ENCODE measurements around the gene UST. TPM values are rescaled to one million over a fixed set of nuclear protein-coding genes. Genes with fewer than 3 reads are reported as not detected.

The UST gene
- total and polyA plus RNA-seq, 2 donors (not counting 1 experiment from before 2014, with no cell fraction given): 7.3 to 16.9 TPM

- ChIA-PET CTCF (no interaction called here), POLR2A (no interaction called here)
- Histone ChIP-seq H3K79me2 (ENCODE audit: control insufficient read depth, insufficient read depth, low read length) (no peaks in the 10 kb centered on the region), H3K9ac (ENCODE audit: low read length) (no peak overlapping the region), H3K27ac (ENCODE audit: low read length in 2 of 2) (no peak overlapping the region), H2AFZ (ENCODE audit: insufficient read depth, low read depth, low read length, poor library complexity, severe bottlenecking) (no peak overlapping the region), H3K9me3 (ENCODE audit: control extremely low read depth in 1 of 3, control insufficient read depth in 2 of 3, insufficient read depth in 1 of 3, low read length in 2 of 3) (peaks cover 0 to 3% (median 0%) of the 10 kb centered on the region in 3 donors), H4K20me1 (ENCODE audit: control insufficient read depth, insufficient read depth, low read length, poor library complexity, severe bottlenecking) (peaks cover 12% of the 10 kb centered on the region), H3K27me3 (replicated peaks in 1 of 4; ENCODE audit: control extremely low read depth in 1 of 4, control insufficient read depth in 3 of 4, insufficient read depth in 4 of 4, low read length in 3 of 4) (no peaks in the 10 kb centered on the region), H3K4me3 (ENCODE audit: control extremely low read depth in 1 of 5, extremely low read depth in 1 of 5, insufficient read depth in 1 of 5, low read depth in 2 of 5, low read length in 4 of 5) (no peak overlapping the region), H3K4me2 (replicated peaks; ENCODE audit: low read depth, low read length, poor library complexity, severe bottlenecking) (no peak overlapping the region), H3K36me3 (replicated peaks in 1 of 2; ENCODE audit: control extremely low read depth in 1 of 2, control insufficient read depth in 1 of 2, extremely low read depth in 1 of 2, insufficient read depth in 2 of 2, low read length in 1 of 2) (peaks cover 0 to 20% of the 10 kb centered on the region in 2 experiments), H3K4me1 (ENCODE audit: control insufficient read depth in 2 of 2, insufficient read depth in 2 of 2, low read length in 2 of 2) (peaks cover 6 to 13% of the 10 kb centered on the region in 2 donors)
- Mint-ChIP-seq H3K9me3 (ENCODE audit: insufficient read depth) (no peaks in the 10 kb centered on the region), H3K27me3 (no peaks in the 10 kb centered on the region), H3K27ac (no peak overlapping the region), H3K4me1 (peaks cover 13% of the 10 kb centered on the region), H3K4me3 (no peak overlapping the region)
- no peak for ATAC-seq (ENCODE audit: low read depth)
- 89% methylated on average over 7 of the region's 7 CpGs for WGBS (ENCODE audit: insufficient coverage)
- intact Hi-C loops (cut with micrococcal nuclease): no loop called here
- no peak for DNase-seq
- TF ChIP-seq CTCF (IDR thresholded peaks at IDR 0.05): no peak
- TF ChIP-seq EZH2 (IDR thresholded peaks at IDR 0.05; ENCODE audit: borderline replicate concordance, insufficient read depth, low read depth, low read length, poor library complexity, severe bottlenecking): no peak
Measured at GRCh38 chr6:148967541-148967956, 220.7 kb downstream of the UST start.

DNA sequence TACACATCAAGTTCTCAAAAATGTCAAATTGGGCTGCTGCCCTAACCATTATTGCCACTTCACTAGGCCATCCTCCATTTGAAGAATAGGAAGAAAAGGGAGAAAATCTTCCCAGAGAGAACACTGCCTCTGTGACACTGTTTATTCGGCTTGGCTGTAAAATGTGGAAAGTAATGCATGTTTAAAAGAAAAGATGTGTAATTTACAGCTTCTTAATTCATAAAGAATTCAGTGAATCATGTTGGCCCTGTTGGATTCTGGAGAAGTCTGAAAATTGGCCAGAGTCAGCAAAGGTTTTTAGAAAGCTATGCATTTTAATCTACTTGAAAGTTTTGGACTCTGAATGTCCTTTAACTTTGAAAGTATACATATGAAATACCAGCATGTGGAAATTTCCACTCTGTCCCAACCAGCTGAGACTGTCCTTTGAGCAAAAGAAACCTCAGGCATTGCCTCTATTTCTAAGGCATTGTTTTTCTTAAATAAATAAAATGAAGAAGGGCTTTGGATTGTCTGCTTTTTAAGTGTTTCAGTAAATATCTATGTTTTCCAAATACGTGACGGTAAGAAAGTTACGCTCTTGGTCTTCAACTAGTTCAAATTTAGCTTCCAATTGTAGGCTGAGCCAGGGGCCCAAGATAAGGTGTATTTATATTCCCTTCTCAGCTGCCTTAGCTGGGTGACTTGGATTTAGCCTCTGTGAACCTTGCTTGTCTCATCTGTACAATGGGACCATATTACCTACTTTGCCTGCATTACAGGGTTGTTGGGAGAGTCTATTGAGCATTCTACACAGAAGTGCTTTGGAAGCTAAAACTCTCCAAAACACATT lies 222.2 kb downstream of the UST start:
- no peak overlapping the region for H3K4me2 ChIP-seq (replicated peaks; ENCODE audit: low read depth, low read length, poor library complexity, severe bottlenecking)
- peaks cover 19% of the 10 kb centered on the region for H3K4me1 Mint-ChIP-seq
- H3K27ac ChIP-seq (ENCODE audit: low read length in 2 of 2): no peak overlapping the region
- peaks cover 0 to 19% of the 10 kb centered on the region in 2 experiments for H3K36me3 ChIP-seq (replicated peaks in 1 of 2; ENCODE audit: control extremely low read depth in 1 of 2, control insufficient read depth in 1 of 2, extremely low read depth in 1 of 2, insufficient read depth in 2 of 2, low read length in 1 of 2)
- H2AFZ ChIP-seq (ENCODE audit: insufficient read depth, low read depth, low read length, poor library complexity, severe bottlenecking): no peak overlapping the region
- CTCF ChIA-PET: interaction anchor here (0.9 to 1.5 kb wide), 2 partner anchors 392 to 463 kb away, joined by 3 read pairs; no protein-coding TSS in a partner anchor
- POLR2A ChIA-PET: interaction anchor here (0.6 kb wide), 1 partner anchor 10 kb away, joined by 3 read pairs; no protein-coding TSS in a partner anchor
- no peaks in the 10 kb centered on the region for H3K9me3 Mint-ChIP-seq (ENCODE audit: insufficient read depth)
- intact Hi-C loops (cut with micrococcal nuclease): no loop called here
- H3K4me3 ChIP-seq (ENCODE audit: control extremely low read depth in 1 of 5, extremely low read depth in 1 of 5, insufficient read depth in 1 of 5, low read depth in 2 of 5, low read length in 4 of 5): no peak overlapping the region
- H3K9me3 ChIP-seq (ENCODE audit: control extremely low read depth in 1 of 3, control insufficient read depth in 2 of 3, insufficient read depth in 1 of 3, low read length in 2 of 3): peaks cover 0 to 3% (median 0%) of the 10 kb centered on the region in 3 donors
- H4K20me1 ChIP-seq (ENCODE audit: control insufficient read depth, insufficient read depth, low read length, poor library complexity, severe bottlenecking): peaks cover 6% of the 10 kb centered on the region
- no peak overlapping the region for H3K9ac ChIP-seq (ENCODE audit: low read length)
- no peak for ATAC-seq (ENCODE audit: low read depth)
- DNase-seq: no peak
- no peak overlapping the region for H3K27ac Mint-ChIP-seq
- no peaks in the 10 kb centered on the region for H3K27me3 ChIP-seq (replicated peaks in 1 of 4; ENCODE audit: control extremely low read depth in 1 of 4, control insufficient read depth in 3 of 4, insufficient read depth in 4 of 4, low read length in 3 of 4)
- no peaks in the 10 kb centered on the region for H3K27me3 Mint-ChIP-seq
- no peaks in the 10 kb centered on the region for H3K79me2 ChIP-seq (ENCODE audit: control insufficient read depth, insufficient read depth, low read length)
- no peak overlapping the region for H3K4me3 Mint-ChIP-seq
- no CpG with 5 or more reads among the region's 4 CpGs for WGBS (ENCODE audit: insufficient coverage)
- TF ChIP-seq EZH2 (IDR thresholded peaks at IDR 0.05; ENCODE audit: borderline replicate concordance, insufficient read depth, low read depth, low read length, poor library complexity, severe bottlenecking): no peak
- no peak for TF ChIP-seq CTCF (IDR thresholded peaks at IDR 0.05)
- peaks cover 10 to 17% of the 10 kb centered on the region in 2 donors for H3K4me1 ChIP-seq (ENCODE audit: control insufficient read depth in 2 of 2, insufficient read depth in 2 of 2, low read length in 2 of 2)
